Measurements from ENCODE around the gene WDCP.

GRCh38 chr2:24055750-24056149 is 8.6 kb upstream of the WDCP start:
- no peak for TF ChIP-seq CTCF (IDR thresholded peaks at IDR 0.05)
- TF ChIP-seq EZH2 (IDR thresholded peaks at IDR 0.05; ENCODE audit: borderline replicate concordance, insufficient read depth, low read depth, low read length, poor library complexity, severe bottlenecking) = no peak
